ENCODE data around the gene IL10RA. TPM values are rescaled to one million over a fixed set of nuclear protein-coding genes. Genes with fewer than 3 reads are reported as not detected.
A peak's percentile ranks its signal among the peaks of the same experiment; 100 is the strongest.

Gene IL10RA
- polyA plus RNA-seq, 3 donors = 152 to 413 (median 226) TPM

DNA sequence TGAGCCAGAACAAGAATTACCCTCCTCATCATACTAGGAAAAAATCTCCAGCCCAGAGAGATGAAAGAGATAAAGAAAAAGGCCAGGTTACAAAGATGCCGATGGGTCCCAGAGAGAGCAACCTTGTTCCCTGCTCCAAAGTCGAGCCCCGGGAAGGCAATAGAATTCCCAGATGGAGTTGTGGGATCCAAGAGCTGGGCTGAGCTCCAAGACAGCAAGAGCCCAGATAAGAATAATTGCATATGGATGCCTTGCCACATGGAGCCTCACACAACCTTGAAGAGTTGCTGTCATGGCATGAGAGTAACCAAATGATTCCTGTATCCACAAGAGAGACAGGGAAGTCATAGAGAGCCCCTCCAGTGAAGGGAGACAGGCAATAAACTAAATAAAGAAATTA, 30.9 kb downstream of the IL10RA start:
- H3K36me3 Mint-ChIP-seq = peaks cover 10 to 15% of the 10 kb centered on the region in 2 donors
- intact Hi-C loops (cut with micrococcal nuclease) = loop anchor here in 1 of 2 donors (10.0 kb wide), 1 partner anchor 68 kb away; the partner anchor contains the start of gene SMIM35

DNA sequence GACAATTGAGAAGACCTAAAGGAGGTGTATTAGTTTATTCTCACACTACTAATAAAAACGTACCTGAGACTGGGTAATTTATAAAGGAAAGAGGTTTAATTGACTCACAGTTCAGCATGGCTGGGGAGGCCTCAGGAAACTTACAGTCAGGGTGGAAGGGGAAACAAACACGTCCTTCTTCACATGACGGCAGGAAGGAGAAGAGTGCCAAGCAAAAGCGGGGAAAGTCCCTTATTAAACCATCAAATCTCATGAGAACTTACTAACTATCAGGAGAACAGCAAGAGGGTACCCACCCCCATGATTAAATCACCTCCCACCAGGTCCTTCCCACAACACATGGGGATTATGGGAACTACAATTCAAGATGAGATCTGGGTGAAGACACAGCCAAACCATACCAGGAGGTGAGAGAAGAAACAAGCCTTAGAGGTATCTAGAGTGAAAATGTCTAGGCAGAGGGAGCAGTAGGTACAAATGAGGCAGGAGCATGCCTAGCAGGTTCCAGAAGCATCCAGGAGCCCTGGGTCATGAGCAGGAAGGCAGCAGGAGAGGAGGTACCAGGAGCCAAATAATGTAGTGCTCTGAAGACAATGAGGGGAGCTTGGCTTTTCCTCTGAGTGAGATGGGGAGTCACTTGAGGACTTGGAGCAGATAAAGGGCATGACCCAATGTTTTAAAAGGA, 31.6 kb downstream of the IL10RA start:
- peaks cover 13 to 22% (median 20%) of the 10 kb centered on the region in 7 donors for H3K9me3 Mint-ChIP-seq
- H3K9ac ChIP-seq (ENCODE audit: insufficient read depth, low read length, poor library complexity, severe bottlenecking) = no peak overlapping the region
- WGBS (ENCODE audit: insufficient coverage) = no CpG with 5 or more reads among the region's 4 CpGs
- peaks cover 39% of the 10 kb centered on the region for H3K4me1 Mint-ChIP-seq
- H3K4me1 ChIP-seq (ENCODE audit: control insufficient read depth in 1 of 2, insufficient read depth in 2 of 2, low read length in 2 of 2) = peaks cover 34 to 41% of the 10 kb centered on the region in 2 donors
- no peak overlapping the region for H2AFZ ChIP-seq (ENCODE audit: insufficient read depth, low read depth, low read length, poor library complexity, severe bottlenecking)
- peaks cover 15 to 20% of the 10 kb centered on the region in 2 donors for H3K9me3 ChIP-seq (replicated peaks in 1 of 2; ENCODE audit: control insufficient read depth in 1 of 2, insufficient read depth in 1 of 2, low read length in 2 of 2)
- no peak overlapping the region for H3K4me3 Mint-ChIP-seq
- H3K36me3 Mint-ChIP-seq = peaks cover 10 to 15% of the 10 kb centered on the region in 2 donors
- no peaks in the 10 kb centered on the region for H3K36me3 ChIP-seq (replicated peaks in 1 of 2; ENCODE audit: control insufficient read depth in 1 of 2, insufficient read depth in 2 of 2, low read length in 2 of 2)
- no peaks in the 10 kb centered on the region for H3K79me2 ChIP-seq (ENCODE audit: insufficient read depth, low read length)
- no peak overlapping the region for H3K4me2 ChIP-seq (replicated peaks; ENCODE audit: extremely low read depth, low read length, poor library complexity, severe bottlenecking)
- no peaks in the 10 kb centered on the region for H4K20me1 ChIP-seq (ENCODE audit: insufficient read depth, low read length)
- TF ChIP-seq, protein P1, sequence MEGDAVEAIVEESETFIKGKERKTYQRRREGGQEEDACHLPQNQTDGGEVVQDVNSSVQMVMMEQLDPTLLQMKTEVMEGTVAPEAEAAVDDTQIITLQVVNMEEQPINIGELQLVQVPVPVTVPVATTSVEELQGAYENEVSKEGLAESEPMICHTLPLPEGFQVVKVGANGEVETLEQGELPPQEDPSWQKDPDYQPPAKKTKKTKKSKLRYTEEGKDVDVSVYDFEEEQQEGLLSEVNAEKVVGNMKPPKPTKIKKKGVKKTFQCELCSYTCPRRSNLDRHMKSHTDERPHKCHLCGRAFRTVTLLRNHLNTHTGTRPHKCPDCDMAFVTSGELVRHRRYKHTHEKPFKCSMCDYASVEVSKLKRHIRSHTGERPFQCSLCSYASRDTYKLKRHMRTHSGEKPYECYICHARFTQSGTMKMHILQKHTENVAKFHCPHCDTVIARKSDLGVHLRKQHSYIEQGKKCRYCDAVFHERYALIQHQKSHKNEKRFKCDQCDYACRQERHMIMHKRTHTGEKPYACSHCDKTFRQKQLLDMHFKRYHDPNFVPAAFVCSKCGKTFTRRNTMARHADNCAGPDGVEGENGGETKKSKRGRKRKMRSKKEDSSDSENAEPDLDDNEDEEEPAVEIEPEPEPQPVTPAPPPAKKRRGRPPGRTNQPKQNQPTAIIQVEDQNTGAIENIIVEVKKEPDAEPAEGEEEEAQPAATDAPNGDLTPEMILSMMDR (IDR thresholded peaks at IDR 0.05) = no peak
- H3K27me3 ChIP-seq (ENCODE audit: control insufficient read depth in 2 of 2, insufficient read depth in 2 of 2, low read length in 2 of 2) = no peaks in the 10 kb centered on the region
- H3K4me3 ChIP-seq (replicated peaks in 1 of 3; ENCODE audit: low read depth in 2 of 3, low read length in 3 of 3) = no peak overlapping the region
- peak overlapping the region in 4 of 7 donors; percentile 39 to 74 (median 60) for H3K27ac Mint-ChIP-seq
- DNase-seq = no peak
- no peak overlapping the region for H3K27ac ChIP-seq (ENCODE audit: low read depth in 1 of 2, low read length in 2 of 2)
- intact Hi-C loops (cut with micrococcal nuclease) = loop anchor here in 1 of 2 donors (10.0 kb wide), 1 partner anchor 67 kb away; the partner anchor contains the start of gene SMIM35
- peaks cover 0 to 3% (median 2%) of the 10 kb centered on the region in 3 donors for H3K27me3 Mint-ChIP-seq (ENCODE audit: low read depth in 3 of 3)

More for the DNA sequence above, 30.9 kb downstream of the IL10RA start:
- 96% methylated on average over 3 of the region's 3 CpGs for WGBS (ENCODE audit: insufficient coverage)
- Histone ChIP-seq H3K4me3 (replicated peaks in 1 of 3; ENCODE audit: low read depth in 2 of 3, low read length in 3 of 3) (no peak overlapping the region), H3K36me3 (replicated peaks in 1 of 2; ENCODE audit: control insufficient read depth in 1 of 2, insufficient read depth in 2 of 2, low read length in 2 of 2) (no peaks in the 10 kb centered on the region), H4K20me1 (ENCODE audit: insufficient read depth, low read length) (no peaks in the 10 kb centered on the region), H3K79me2 (ENCODE audit: insufficient read depth, low read length) (no peaks in the 10 kb centered on the region), H3K9me3 (replicated peaks in 1 of 2; ENCODE audit: control insufficient read depth in 1 of 2, insufficient read depth in 1 of 2, low read length in 2 of 2) (peaks cover 15 to 20% of the 10 kb centered on the region in 2 donors), H2AFZ (ENCODE audit: insufficient read depth, low read depth, low read length, poor library complexity, severe bottlenecking) (no peak overlapping the region), H3K27ac (ENCODE audit: low read depth in 1 of 2, low read length in 2 of 2) (no peak overlapping the region), H3K27me3 (ENCODE audit: control insufficient read depth in 2 of 2, insufficient read depth in 2 of 2, low read length in 2 of 2) (no peaks in the 10 kb centered on the region), H3K9ac (ENCODE audit: insufficient read depth, low read length, poor library complexity, severe bottlenecking) (no peak overlapping the region), H3K4me1 (ENCODE audit: control insufficient read depth in 1 of 2, insufficient read depth in 2 of 2, low read length in 2 of 2) (peaks cover 41 to 48% of the 10 kb centered on the region in 2 donors), H3K4me2 (replicated peaks; ENCODE audit: extremely low read depth, low read length, poor library complexity, severe bottlenecking) (no peak overlapping the region)
- no peak overlapping the region for H3K4me3 Mint-ChIP-seq
- H3K27ac Mint-ChIP-seq = no peak overlapping the region
- H3K9me3 Mint-ChIP-seq = peaks cover 13 to 22% (median 20%) of the 10 kb centered on the region in 7 donors
- no peak for DNase-seq
- TF ChIP-seq, protein P1 (IDR thresholded peaks at IDR 0.05) = no peak
- peaks cover 0 to 2% (median 2%) of the 10 kb centered on the region in 3 donors for H3K27me3 Mint-ChIP-seq (ENCODE audit: low read depth in 3 of 3)
- peaks cover 46% of the 10 kb centered on the region for H3K4me1 Mint-ChIP-seq
